ENCODE measurements around the gene TGFBR3. TPM values are rescaled to one million over a fixed set of nuclear protein-coding genes. Genes with fewer than 3 reads are reported as not detected.

Gene TGFBR3
- total and polyA plus RNA-seq, 2 of the 13 experiments (the other 11 are each of a cell fraction or from before 2014, with no cell fraction given), result 76.5 to 195 TPM

DNA sequence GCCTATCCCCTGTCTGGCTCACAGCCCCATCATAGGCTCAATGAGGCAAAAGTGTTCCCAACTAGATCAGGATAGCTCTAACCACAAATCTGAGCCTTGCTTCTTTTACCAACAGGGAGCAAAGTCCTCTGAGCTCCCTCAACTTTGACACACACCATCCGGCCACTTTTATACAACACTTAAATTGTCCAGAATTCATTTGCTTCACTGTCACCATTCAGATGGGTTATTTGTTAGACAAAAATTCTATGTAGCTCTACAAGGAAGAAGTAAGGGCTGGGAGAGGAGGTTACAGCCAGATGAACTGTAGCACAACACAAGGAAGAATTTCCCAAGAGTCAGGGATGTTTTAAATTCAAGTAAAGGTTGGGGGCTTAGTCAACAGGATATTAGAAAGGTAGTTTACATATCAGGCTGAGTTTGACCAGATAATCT lies 50.8 kb downstream of the TGFBR3 start (continued):
- TF ChIP-seq, protein P1, sequence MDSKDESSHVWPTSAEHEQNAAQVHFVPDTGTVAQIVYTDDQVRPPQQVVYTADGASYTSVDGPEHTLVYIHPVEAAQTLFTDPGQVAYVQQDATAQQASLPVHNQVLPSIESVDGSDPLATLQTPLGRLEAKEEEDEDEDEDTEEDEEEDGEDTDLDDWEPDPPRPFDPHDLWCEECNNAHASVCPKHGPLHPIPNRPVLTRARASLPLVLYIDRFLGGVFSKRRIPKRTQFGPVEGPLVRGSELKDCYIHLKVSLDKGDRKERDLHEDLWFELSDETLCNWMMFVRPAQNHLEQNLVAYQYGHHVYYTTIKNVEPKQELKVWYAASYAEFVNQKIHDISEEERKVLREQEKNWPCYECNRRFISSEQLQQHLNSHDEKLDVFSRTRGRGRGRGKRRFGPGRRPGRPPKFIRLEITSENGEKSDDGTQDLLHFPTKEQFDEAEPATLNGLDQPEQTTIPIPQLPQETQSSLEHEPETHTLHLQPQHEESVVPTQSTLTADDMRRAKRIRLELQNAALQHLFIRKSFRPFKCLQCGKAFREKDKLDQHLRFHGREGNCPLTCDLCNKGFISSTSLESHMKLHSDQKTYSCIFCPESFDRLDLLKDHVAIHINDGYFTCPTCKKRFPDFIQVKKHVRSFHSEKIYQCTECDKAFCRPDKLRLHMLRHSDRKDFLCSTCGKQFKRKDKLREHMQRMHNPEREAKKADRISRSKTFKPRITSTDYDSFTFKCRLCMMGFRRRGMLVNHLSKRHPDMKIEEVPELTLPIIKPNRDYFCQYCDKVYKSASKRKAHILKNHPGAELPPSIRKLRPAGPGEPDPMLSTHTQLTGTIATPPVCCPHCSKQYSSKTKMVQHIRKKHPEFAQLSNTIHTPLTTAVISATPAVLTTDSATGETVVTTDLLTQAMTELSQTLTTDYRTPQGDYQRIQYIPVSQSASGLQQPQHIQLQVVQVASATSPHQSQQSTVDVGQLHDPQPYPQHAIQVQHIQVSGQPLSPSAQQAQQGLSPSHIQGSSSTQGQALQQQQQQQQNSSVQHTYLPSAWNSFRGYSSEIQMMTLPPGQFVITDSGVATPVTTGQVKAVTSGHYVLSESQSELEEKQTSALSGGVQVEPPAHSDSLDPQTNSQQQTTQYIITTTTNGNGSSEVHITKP (CRISPR knock-in tag; IDR thresholded peaks at IDR 0.05; ENCODE audit: low read depth), result no peak
- no peak for TF ChIP-seq SSRP1 (CRISPR knock-in tag; IDR thresholded peaks at IDR 0.05)
- TF ChIP-seq, protein P2, sequence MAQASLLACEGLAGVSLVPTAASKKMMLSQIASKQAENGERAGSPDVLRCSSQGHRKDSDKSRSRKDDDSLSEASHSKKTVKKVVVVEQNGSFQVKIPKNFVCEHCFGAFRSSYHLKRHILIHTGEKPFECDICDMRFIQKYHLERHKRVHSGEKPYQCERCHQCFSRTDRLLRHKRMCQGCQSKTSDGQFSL (CRISPR knock-in tag; IDR thresholded peaks at IDR 0.05), result no peak
- no peak for TF ChIP-seq YEATS2 (CRISPR knock-in tag; IDR thresholded peaks at IDR 0.05; ENCODE audit: borderline replicate concordance)
- TF ChIP-seq ZNF382 (CRISPR knock-in tag; IDR thresholded peaks at IDR 0.05; ENCODE audit: borderline replicate concordance), result no peak
- TF ChIP-seq, protein P3, sequence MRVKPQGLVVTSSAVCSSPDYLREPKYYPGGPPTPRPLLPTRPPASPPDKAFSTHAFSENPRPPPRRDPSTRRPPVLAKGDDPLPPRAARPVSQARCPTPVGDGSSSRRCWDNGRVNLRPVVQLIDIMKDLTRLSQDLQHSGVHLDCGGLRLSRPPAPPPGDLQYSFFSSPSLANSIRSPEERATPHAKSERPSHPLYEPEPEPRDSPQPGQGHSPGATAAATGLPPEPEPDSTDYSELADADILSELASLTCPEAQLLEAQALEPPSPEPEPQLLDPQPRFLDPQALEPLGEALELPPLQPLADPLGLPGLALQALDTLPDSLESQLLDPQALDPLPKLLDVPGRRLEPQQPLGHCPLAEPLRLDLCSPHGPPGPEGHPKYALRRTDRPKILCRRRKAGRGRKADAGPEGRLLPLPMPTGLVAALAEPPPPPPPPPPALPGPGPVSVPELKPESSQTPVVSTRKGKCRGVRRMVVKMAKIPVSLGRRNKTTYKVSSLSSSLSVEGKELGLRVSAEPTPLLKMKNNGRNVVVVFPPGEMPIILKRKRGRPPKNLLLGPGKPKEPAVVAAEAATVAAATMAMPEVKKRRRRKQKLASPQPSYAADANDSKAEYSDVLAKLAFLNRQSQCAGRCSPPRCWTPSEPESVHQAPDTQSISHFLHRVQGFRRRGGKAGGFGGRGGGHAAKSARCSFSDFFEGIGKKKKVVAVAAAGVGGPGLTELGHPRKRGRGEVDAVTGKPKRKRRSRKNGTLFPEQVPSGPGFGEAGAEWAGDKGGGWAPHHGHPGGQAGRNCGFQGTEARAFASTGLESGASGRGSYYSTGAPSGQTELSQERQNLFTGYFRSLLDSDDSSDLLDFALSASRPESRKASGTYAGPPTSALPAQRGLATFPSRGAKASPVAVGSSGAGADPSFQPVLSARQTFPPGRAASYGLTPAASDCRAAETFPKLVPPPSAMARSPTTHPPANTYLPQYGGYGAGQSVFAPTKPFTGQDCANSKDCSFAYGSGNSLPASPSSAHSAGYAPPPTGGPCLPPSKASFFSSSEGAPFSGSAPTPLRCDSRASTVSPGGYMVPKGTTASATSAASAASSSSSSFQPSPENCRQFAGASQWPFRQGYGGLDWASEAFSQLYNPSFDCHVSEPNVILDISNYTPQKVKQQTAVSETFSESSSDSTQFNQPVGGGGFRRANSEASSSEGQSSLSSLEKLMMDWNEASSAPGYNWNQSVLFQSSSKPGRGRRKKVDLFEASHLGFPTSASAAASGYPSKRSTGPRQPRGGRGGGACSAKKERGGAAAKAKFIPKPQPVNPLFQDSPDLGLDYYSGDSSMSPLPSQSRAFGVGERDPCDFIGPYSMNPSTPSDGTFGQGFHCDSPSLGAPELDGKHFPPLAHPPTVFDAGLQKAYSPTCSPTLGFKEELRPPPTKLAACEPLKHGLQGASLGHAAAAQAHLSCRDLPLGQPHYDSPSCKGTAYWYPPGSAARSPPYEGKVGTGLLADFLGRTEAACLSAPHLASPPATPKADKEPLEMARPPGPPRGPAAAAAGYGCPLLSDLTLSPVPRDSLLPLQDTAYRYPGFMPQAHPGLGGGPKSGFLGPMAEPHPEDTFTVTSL (CRISPR knock-in tag; IDR thresholded peaks at IDR 0.05; ENCODE audit: borderline replicate concordance), result peak; percentile 44; the same call in 1 of the 2 replicates
- TF ChIP-seq ELF4 (CRISPR knock-in tag; IDR thresholded peaks at IDR 0.05; ENCODE audit: borderline replicate concordance), result no peak
- TF ChIP-seq ZNF75D (CRISPR knock-in tag; IDR thresholded peaks at IDR 0.05; ENCODE audit: borderline replicate concordance), result no peak
- TF ChIP-seq, protein P4, sequence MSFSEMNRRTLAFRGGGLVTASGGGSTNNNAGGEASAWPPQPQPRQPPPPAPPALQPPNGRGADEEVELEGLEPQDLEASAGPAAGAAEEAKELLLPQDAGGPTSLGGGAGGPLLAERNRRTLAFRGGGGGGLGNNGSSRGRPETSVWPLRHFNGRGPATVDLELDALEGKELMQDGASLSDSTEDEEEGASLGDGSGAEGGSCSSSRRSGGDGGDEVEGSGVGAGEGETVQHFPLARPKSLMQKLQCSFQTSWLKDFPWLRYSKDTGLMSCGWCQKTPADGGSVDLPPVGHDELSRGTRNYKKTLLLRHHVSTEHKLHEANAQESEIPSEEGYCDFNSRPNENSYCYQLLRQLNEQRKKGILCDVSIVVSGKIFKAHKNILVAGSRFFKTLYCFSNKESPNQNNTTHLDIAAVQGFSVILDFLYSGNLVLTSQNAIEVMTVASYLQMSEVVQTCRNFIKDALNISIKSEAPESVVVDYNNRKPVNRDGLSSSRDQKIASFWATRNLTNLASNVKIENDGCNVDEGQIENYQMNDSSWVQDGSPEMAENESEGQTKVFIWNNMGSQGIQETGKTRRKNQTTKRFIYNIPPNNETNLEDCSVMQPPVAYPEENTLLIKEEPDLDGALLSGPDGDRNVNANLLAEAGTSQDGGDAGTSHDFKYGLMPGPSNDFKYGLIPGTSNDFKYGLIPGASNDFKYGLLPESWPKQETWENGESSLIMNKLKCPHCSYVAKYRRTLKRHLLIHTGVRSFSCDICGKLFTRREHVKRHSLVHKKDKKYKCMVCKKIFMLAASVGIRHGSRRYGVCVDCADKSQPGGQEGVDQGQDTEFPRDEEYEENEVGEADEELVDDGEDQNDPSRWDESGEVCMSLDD (CRISPR knock-in tag; IDR thresholded peaks at IDR 0.05; ENCODE audit: borderline replicate concordance), result no peak
- TF ChIP-seq RARG (CRISPR knock-in tag; IDR thresholded peaks at IDR 0.05; ENCODE audit: low read depth), result no peak
- no peak for TF ChIP-seq ZNF850 (CRISPR knock-in tag; conservative IDR thresholded peaks at IDR 0.05)
- no peak for TF ChIP-seq SIX1 (CRISPR knock-in tag; IDR thresholded peaks at IDR 0.05; ENCODE audit: borderline replicate concordance)
- no peak for TF ChIP-seq MYC (CRISPR knock-in tag; IDR thresholded peaks at IDR 0.05; ENCODE audit: borderline replicate concordance)
- TF ChIP-seq CREM (IDR thresholded peaks at IDR 0.05), result no peak
- no peak for TF ChIP-seq CREM (CRISPR knock-in tag; IDR thresholded peaks at IDR 0.05)
- TF ChIP-seq ZFX (CRISPR knock-in tag; IDR thresholded peaks at IDR 0.05; ENCODE audit: low read depth), result no peak
- TF ChIP-seq ZZZ3 (CRISPR knock-in tag; IDR thresholded peaks at IDR 0.05; ENCODE audit: borderline replicate concordance), result no peak
